22Rv1 (cell line): ENCODE results near the gene LEPR.

Experiments
- H3K27ac ChIP-seq: fragments of 450-650 bp; 2 replicates; pipeline ENCODE4 v1.5.1; 2017
- CTCF ChIP-seq: fragments of 450-650 bp; IDR thresholded peaks from 2 replicates; pipeline ENCODE4 v1.5.1; 2017; ENCODE audit warnings: mild to moderate bottlenecking
- ZFX ChIP-seq: fragments of 450-650 bp; IDR thresholded peaks from 2 replicates; pipeline ENCODE4 v1.6.1; 2017; ENCODE audit warnings: antibody characterized with exemption, borderline replicate concordance

LEPR gene

GRCh38 chr1:65437616-65438015, 17.1 kb downstream of the LEPR start:
- no peak overlapping the region for H3K27ac ChIP-seq
- TF ChIP-seq CTCF: no peak
- no peak for TF ChIP-seq ZFX

- no peak for TF ChIP-seq CTCF
- no peak for TF ChIP-seq ZFX
- H3K27ac ChIP-seq: no peak overlapping the region
Observed at GRCh38 chr1:65440322-65440900, 19.9 kb downstream of the LEPR start.

- no peak for TF ChIP-seq ZFX
- no peak for TF ChIP-seq CTCF
- no peak overlapping the region for H3K27ac ChIP-seq
Observed at GRCh38 chr1:65440915-65441314, 20.4 kb downstream of the LEPR start.

GRCh38 chr1:65441464-65441863, 21.0 kb downstream of the LEPR start:
- TF ChIP-seq CTCF (no peak), ZFX (no peak)
- no peak overlapping the region for H3K27ac ChIP-seq

GRCh38 chr1:65442442-65442841, 22.0 kb downstream of the LEPR start:
- TF ChIP-seq ZFX (no peak), CTCF (no peak)
- no peak overlapping the region for H3K27ac ChIP-seq

GRCh38 chr1:65443647-65444046, 23.2 kb downstream of the LEPR start:
- TF ChIP-seq ZFX: no peak
- TF ChIP-seq CTCF: no peak

GRCh38 chr1:65444128-65444640, 23.7 kb downstream of the LEPR start:
- TF ChIP-seq ZFX (no peak), CTCF (no peak)
- no peak overlapping the region for H3K27ac ChIP-seq

More at GRCh38 chr1:65443647-65444046, 23.2 kb downstream of the LEPR start:
- H3K27ac ChIP-seq: no peak overlapping the region
